A549 (cell line): ENCODE results near the gene NCBP2.

ENCODE experiments used
- CBX2 ChIP-seq: fragments of 200-600 bp; sonication (generic); IDR thresholded peaks from 2 replicates; pipeline ENCODE4 v1.6.1; 2016; ENCODE audit warnings: low read depth, mild to moderate bottlenecking, borderline replicate concordance
- CHD2 ChIP-seq: fragments of 150-350 bp; IDR thresholded peaks from 2 replicates; pipeline ENCODE4 v1.6.1; 2014; ENCODE audit warnings: low read length; ENCODE audit not compliant: partially characterized antibody
- CHD4 ChIP-seq: fragments of 200-600 bp; sonication (generic); IDR thresholded peaks from 2 replicates; pipeline ENCODE4 v1.6.1; 2016; ENCODE audit warnings: antibody characterized with exemption, mild to moderate bottlenecking, borderline replicate concordance
- CTCF ChIP-seq: fragments of >200 bp; sonication (Bioruptor Twin); formaldehyde crosslinking; IDR thresholded peaks from 3 replicates; pipeline ENCODE4 v1.5.1; 2016
- EP300 ChIP-seq, 2 experiments: fragments of >200 bp; sonication (Bioruptor Twin); formaldehyde crosslinking; IDR thresholded peaks; 2 replicates in 1 of 2; 3 replicates in 1 of 2; pipeline ENCODE4 v1.6.1; 2016 to 2017
- JUN ChIP-seq, 2 experiments: fragments of >200 bp; sonication (Bioruptor Twin); formaldehyde crosslinking; IDR thresholded peaks; 2 replicates in 1 of 2; 3 replicates in 1 of 2; pipeline ENCODE4 v1.6.1; 2016 to 2017
- JUNB ChIP-seq: fragments of >200 bp; sonication (Bioruptor Twin); formaldehyde crosslinking; IDR thresholded peaks from 2 replicates; pipeline ENCODE4 v1.6.1; 2016
- NR3C1 ChIP-seq: fragments of >200 bp; sonication (Bioruptor Twin); formaldehyde crosslinking; IDR thresholded peaks from 3 replicates; pipeline ENCODE4 v1.6.1; 2017
- POLR2A ChIP-seq: IDR thresholded peaks from 2 replicates; pipeline ENCODE4 v1.6.1; 2012; ENCODE audit warnings: mild to moderate bottlenecking, low read length
- ZFP36 ChIP-seq: fragments of 450-650 bp; IDR thresholded peaks from 2 replicates; pipeline ENCODE4 v1.6.1; 2014; ENCODE audit warnings: borderline replicate concordance; ENCODE audit not compliant: partially characterized antibody
- ZNF302 ChIP-seq: fragments of 250-450 bp; sonication (Bioruptor Pico); IDR thresholded peaks from 2 replicates; pipeline ENCODE4 v1.9.0; 2021; ENCODE audit warnings: inconsistent platforms, mild to moderate bottlenecking, moderate library complexity

- TF ChIP-seq CTCF, result no peak
- TF ChIP-seq CHD4, result no peak
- TF ChIP-seq JUNB, result no peak
- TF ChIP-seq ZNF302 (CRISPR knock-in tag), result no peak
- no peak for TF ChIP-seq CHD2
- TF ChIP-seq POLR2A, result no peak
- no peak for TF ChIP-seq NR3C1
- TF ChIP-seq CBX2, result no peak
- TF ChIP-seq EP300 (IDR thresholded peaks at IDR 0.05), result no peak
- no peak for TF ChIP-seq ZFP36
- no peak for TF ChIP-seq JUN (IDR thresholded peaks at IDR 0.05)
Measured at GRCh38 chr3:196947136-196947859, 5.0 kb upstream of the NCBP2 start.
